ENCODE data around the gene STAU1.

Gene STAU1
- long read RNA-seq, transcript STAU1-202 (12 exons, 3,136 nt): minor isoform, 10 of 176 reads
- long read RNA-seq, transcript STAU1-207 (14 exons, 3,684 nt): minor isoform, 6 of 176 reads
- long read RNA-seq, transcript STAU1-201 (14 exons, 3,334 nt): minor isoform, 8 of 176 reads
- long read RNA-seq, transcript STAU1-203 (13 exons, 3,211 nt): major isoform, 74 of 176 reads
- long read RNA-seq, partial matches to known transcripts: 55 of 176 reads
- long read RNA-seq, other reads (novel, unspliced or antisense): 19 of 176 reads

- Histone ChIP-seq H3K27ac (replicated peaks) (peak within 1 kb of the TSS; percentile 74), H3K27me3 (ENCODE audit: insufficient read depth, poor library complexity, severe bottlenecking) (no peaks in the 10 kb centered on the region), H3K4me3 (replicated peaks; ENCODE audit: insufficient read depth, low read length) (peak within 1 kb of the TSS; percentile 83)
- DNase-seq (ENCODE audit: low read depth in 1 of 2, low spot score in 1 of 2): peak; percentile 94
- TF ChIP-seq POLR2AphosphoS5 (IDR thresholded peaks at IDR 0.05; ENCODE audit: low read depth): peak; percentile 43; the same call in 1 of the 2 replicates
- TF ChIP-seq CTCF (IDR thresholded peaks at IDR 0.05; ENCODE audit: insufficient read depth, low read length): no peak
- TF ChIP-seq REST (IDR thresholded peaks at IDR 0.05; ENCODE audit: insufficient replicate concordance, low read depth): no peak
- TF ChIP-seq SPI1 (IDR thresholded peaks at IDR 0.05; ENCODE audit: borderline replicate concordance, low read depth): 0 out of 2 replicates have a peak, but pooled peaks have one; percentile 78
- TF ChIP-seq GABPA (IDR thresholded peaks at IDR 0.05; ENCODE audit: low read depth): no peak
Observed at GRCh38 chr20:49187851-49188641, at the start of gene STAU1. Gene STAU1, minus strand, starts transcription at chr20:49188334. Its CDS starts 22,133 bp downstream, at chr20:49166201.

GRCh38 chr20:49237531-49237930 lies 49.4 kb upstream of the STAU1 start:
- no peak overlapping the region for H3K27ac ChIP-seq (replicated peaks)
- H3K4me3 ChIP-seq (replicated peaks; ENCODE audit: insufficient read depth, low read length): no peak overlapping the region
- no peak for DNase-seq (ENCODE audit: low read depth in 1 of 2, low spot score in 1 of 2)
- H3K27me3 ChIP-seq (ENCODE audit: insufficient read depth, poor library complexity, severe bottlenecking): no peaks in the 10 kb centered on the region
- TF ChIP-seq CTCF (IDR thresholded peaks at IDR 0.05; ENCODE audit: insufficient read depth, low read length): no peak
- TF ChIP-seq POLR2AphosphoS5 (IDR thresholded peaks at IDR 0.05; ENCODE audit: low read depth): no peak
- no peak for TF ChIP-seq REST (IDR thresholded peaks at IDR 0.05; ENCODE audit: insufficient replicate concordance, low read depth)
- TF ChIP-seq SPI1 (IDR thresholded peaks at IDR 0.05; ENCODE audit: borderline replicate concordance, low read depth): no peak
- no peak for TF ChIP-seq GABPA (IDR thresholded peaks at IDR 0.05; ENCODE audit: low read depth)

DNA sequence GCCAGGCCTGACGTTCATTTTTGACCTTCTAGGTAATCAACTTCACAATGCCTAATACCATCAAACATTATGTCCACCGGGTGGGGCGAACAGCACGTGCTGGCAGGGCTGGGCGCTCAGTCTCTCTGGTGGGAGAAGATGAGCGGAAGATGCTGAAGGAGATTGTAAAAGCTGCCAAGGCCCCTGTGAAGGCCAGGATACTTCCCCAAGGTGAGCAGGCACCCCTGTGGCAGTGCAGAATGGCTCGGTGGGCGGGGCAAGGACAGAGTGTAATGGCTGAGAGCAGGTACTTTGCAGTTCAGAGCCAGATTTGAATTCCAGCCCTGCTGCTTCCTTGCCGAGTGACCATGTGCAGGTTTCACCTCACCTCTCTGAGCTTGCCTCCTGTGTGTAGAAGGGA lies 48.2 kb upstream of the STAU1 start:
- DNase-seq (ENCODE audit: low read depth in 1 of 2, low spot score in 1 of 2): no peak
- Histone ChIP-seq H3K27me3 (ENCODE audit: insufficient read depth, poor library complexity, severe bottlenecking) (no peaks in the 10 kb centered on the region), H3K4me3 (replicated peaks; ENCODE audit: insufficient read depth, low read length) (no peak overlapping the region), H3K27ac (replicated peaks) (no peak overlapping the region)
- TF ChIP-seq REST (IDR thresholded peaks at IDR 0.05; ENCODE audit: insufficient replicate concordance, low read depth) (no peak), POLR2AphosphoS5 (IDR thresholded peaks at IDR 0.05; ENCODE audit: low read depth) (no peak)

All from HL-60 (cell line).